ENCODE measurements around the gene ACOX3.

ACOX3 gene

DNA sequence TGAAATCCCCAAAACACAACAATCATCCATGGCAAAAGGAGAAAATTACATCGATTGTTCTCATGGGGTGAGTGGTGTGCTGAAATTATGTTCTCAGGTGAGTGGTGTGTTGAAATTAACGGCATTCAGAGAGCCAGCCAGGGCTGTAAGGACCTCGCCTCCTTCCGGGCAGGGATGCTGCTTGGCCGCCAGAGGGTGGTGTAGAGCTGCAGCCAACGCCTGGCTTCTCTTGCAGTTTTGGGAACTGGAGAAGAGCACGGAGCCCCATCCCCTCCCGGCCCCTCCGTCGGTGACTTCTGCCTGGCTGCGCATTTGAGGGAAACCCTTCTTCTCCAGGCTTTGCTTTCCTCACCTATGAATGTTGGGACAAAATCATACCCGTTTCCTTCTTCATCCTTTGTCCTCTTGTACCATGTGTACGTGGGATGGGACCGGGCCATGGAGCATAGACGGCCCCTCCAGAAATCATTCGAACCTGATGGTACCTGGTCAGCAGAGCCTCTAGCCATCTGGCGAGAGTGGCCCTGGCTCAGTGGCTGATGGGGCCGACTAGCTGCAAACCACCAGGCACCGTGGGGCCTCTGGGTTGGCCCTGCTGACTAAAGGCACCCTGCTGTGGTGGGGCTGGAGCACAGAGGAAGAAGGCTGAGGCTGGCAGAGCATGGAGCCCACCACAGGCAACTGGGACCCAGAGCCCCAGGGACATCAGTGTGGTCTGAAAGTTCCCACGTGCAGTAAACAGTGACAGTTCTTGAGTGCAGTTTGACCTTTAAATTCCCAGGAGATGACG, 28.4 kb upstream of the ACOX3 start:
- DNase-seq (ENCODE audit: insufficient read length, low spot score) = peak; percentile 84
- TF ChIP-seq POLR2AphosphoS5 (IDR thresholded peaks at IDR 0.05; ENCODE audit: low read depth, low read length) (no peak), POU2F2 (IDR thresholded peaks at IDR 0.05; ENCODE audit: low read depth, low read length) (no peak), PAX5 (IDR thresholded peaks at IDR 0.05; ENCODE audit: insufficient read depth, low read length, severe bottlenecking) (no peak), POLR2A (IDR thresholded peaks at IDR 0.05; ENCODE audit: low read depth, low read length) (no peak), TAF1 (IDR thresholded peaks at IDR 0.05; ENCODE audit: low read depth, low read length) (no peak), SPI1 (IDR thresholded peaks at IDR 0.05; ENCODE audit: low read depth, low read length) (no peak)
- peak; percentile 90 for FAIRE-seq

DNA sequence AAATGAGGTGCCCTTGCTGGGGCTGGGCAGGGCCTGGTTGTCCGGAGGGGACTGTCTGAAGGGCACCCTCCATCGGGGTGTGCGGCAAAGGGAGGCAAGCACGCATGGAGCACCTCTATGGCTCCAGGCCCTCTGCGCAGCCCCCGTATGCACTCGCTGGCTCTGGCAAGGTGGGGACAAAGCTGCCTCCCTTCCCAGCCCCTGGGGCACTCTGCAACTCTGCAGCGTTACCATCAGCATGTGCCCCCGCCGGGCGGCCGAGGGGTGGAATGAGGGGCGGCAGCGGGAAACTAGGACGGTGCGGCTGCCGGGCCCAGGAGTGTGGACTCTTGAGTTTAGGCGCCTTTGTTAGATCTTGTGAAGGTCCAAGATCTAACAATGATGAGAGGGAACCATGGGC, 26.5 kb upstream of the ACOX3 start:
- FAIRE-seq (no peak), DNase-seq (ENCODE audit: insufficient read length, low spot score) (no peak)
- TF ChIP-seq SPI1 (IDR thresholded peaks at IDR 0.05; ENCODE audit: low read depth, low read length) (no peak), POLR2A (IDR thresholded peaks at IDR 0.05; ENCODE audit: low read depth, low read length) (no peak), POU2F2 (IDR thresholded peaks at IDR 0.05; ENCODE audit: low read depth, low read length) (no peak), PAX5 (IDR thresholded peaks at IDR 0.05; ENCODE audit: insufficient read depth, low read length, severe bottlenecking) (no peak), POLR2AphosphoS5 (IDR thresholded peaks at IDR 0.05; ENCODE audit: low read depth, low read length) (no peak), TAF1 (IDR thresholded peaks at IDR 0.05; ENCODE audit: low read depth, low read length) (no peak)

DNA sequence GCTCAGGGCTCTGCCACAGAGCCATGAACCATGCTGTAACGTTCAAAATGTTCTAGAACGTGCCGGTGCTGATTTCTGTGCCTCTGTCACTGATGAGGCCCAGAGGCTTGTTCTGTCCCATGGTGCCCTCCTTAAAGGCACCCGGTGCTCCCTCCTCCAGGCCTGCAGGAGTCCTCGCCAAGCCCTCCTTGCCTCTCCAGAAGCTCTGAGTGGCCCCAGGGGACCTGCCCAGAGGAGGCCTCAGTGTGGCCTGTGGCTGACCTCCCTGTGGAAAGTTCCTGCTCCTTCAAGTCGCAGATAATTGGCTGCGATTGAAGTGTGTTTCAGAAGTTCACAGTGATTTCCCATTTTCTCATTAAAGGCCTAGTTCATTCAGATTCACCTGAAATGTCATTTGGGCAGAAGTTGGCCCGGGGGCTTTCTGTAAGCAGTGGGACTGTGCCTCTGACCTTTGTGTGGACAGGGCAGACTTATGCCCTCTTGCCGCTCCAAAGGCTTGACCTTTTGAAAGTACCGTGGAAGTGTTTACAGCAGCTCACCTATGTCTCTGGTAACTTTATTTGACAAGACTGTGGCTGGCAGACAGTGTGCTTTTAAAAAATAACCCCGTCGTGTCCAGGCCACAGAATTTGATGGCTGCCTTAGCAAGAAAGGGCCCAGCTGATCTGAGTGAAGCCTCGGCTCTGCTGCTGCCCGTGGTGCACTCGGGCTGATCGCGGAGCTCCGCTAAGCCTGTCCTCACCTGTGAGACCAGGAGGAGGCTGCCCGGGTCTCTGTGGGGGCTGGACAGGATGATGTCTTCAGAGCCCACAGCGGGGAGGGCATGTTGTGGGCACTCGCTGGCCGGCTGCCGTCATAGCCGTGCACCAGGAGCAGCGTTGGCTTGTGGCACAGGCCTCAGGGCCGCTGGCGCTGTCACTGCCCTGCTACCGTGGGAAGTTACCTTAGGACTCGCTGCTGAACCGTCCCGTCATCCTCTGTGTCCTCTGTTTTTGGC, 25.4 kb upstream of the ACOX3 start:
- no peak for TF ChIP-seq TAF1 (IDR thresholded peaks at IDR 0.05; ENCODE audit: low read depth, low read length)
- no peak for TF ChIP-seq POLR2AphosphoS5 (IDR thresholded peaks at IDR 0.05; ENCODE audit: low read depth, low read length)
- no peak for TF ChIP-seq PAX5 (IDR thresholded peaks at IDR 0.05; ENCODE audit: insufficient read depth, low read length, severe bottlenecking)
- TF ChIP-seq POU2F2 (IDR thresholded peaks at IDR 0.05; ENCODE audit: low read depth, low read length) = no peak

DNA sequence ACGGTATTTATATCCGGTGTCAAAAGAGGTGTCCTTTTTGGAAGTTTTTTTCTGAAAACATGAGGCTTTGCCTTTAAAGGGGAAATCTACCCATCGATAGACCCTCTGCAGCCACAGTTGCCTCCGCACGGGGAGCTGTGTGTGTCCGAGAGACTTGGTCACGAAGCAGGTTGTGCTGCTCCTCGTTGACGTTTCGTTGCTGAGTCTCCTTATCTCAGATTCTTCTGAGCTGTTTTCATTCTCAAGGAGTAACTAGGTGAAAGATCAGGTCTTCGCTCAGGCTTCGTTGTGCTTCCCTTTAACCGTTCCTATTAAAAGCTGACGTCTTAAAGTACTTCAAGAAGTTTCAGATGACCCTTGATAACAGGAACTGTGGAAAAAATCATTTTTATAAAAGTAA, 23.9 kb upstream of the ACOX3 start:
- DNase-seq (ENCODE audit: insufficient read length, low spot score) (no peak), FAIRE-seq (no peak)
- TF ChIP-seq TAF1 (IDR thresholded peaks at IDR 0.05; ENCODE audit: low read depth, low read length) (no peak), SPI1 (IDR thresholded peaks at IDR 0.05; ENCODE audit: low read depth, low read length) (no peak), POU2F2 (IDR thresholded peaks at IDR 0.05; ENCODE audit: low read depth, low read length) (no peak), POLR2A (IDR thresholded peaks at IDR 0.05; ENCODE audit: low read depth, low read length) (no peak), PAX5 (IDR thresholded peaks at IDR 0.05; ENCODE audit: insufficient read depth, low read length, severe bottlenecking) (no peak), POLR2AphosphoS5 (IDR thresholded peaks at IDR 0.05; ENCODE audit: low read depth, low read length) (no peak)

More for the DNA sequence above, 25.4 kb upstream of the ACOX3 start:
- FAIRE-seq (no peak), DNase-seq (ENCODE audit: insufficient read length, low spot score) (no peak)

DNA sequence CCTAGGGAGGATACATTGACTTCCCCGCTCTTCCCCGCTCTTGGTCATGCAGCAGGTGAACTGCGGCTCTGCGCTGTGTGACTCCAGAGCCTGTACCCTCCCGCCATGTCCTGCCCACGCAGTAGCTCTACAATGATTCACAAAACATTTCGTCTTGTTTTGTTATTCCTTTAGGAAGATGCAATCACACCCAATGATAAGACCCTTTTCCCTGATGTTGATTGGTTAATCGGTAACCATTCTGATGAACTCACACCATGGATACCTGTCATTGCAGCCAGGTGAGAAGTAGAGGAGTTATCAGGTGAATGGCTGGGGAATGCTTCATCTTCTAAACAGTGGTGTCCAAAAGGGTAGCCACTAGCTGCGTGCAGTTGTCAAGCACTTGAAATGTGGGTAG, 23.3 kb upstream of the ACOX3 start:
- DNase-seq (ENCODE audit: insufficient read length, low spot score) (no peak), FAIRE-seq (no peak)
- no peak for TF ChIP-seq POU2F2 (IDR thresholded peaks at IDR 0.05; ENCODE audit: low read depth, low read length)
- no peak for TF ChIP-seq POLR2A (IDR thresholded peaks at IDR 0.05; ENCODE audit: low read depth, low read length)
- TF ChIP-seq SPI1 (IDR thresholded peaks at IDR 0.05; ENCODE audit: low read depth, low read length) = no peak
- TF ChIP-seq POLR2AphosphoS5 (IDR thresholded peaks at IDR 0.05; ENCODE audit: low read depth, low read length) = no peak
- TF ChIP-seq PAX5 (IDR thresholded peaks at IDR 0.05; ENCODE audit: insufficient read depth, low read length, severe bottlenecking) = no peak
- TF ChIP-seq TAF1 (IDR thresholded peaks at IDR 0.05; ENCODE audit: low read depth, low read length) = no peak

DNA sequence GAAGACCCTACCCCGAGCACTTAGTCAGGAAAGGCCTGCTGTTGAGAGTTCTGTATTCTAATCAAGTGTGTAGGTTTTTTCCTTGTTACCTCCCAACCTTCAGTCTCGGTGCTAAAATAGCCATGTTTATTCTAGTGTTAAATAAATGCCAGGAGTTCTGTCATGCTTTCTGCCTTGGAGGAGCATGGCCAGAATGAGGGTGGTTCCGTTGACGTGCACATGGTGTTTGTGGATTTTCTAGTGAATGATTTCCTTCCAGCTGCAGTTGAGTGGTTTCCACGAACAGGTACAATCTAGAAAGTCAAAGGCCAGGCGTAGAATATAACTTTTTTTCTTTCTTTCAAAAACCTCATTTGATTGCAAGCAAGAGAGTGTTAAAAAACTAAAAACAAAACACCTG, 21.1 kb upstream of the ACOX3 start:
- FAIRE-seq (no peak), DNase-seq (ENCODE audit: insufficient read length, low spot score) (no peak)
- TF ChIP-seq PAX5 (IDR thresholded peaks at IDR 0.05; ENCODE audit: insufficient read depth, low read length, severe bottlenecking) (no peak), POU2F2 (IDR thresholded peaks at IDR 0.05; ENCODE audit: low read depth, low read length) (no peak), POLR2AphosphoS5 (IDR thresholded peaks at IDR 0.05; ENCODE audit: low read depth, low read length) (no peak), TAF1 (IDR thresholded peaks at IDR 0.05; ENCODE audit: low read depth, low read length) (no peak), SPI1 (IDR thresholded peaks at IDR 0.05; ENCODE audit: low read depth, low read length) (no peak), POLR2A (IDR thresholded peaks at IDR 0.05; ENCODE audit: low read depth, low read length) (no peak)

DNA sequence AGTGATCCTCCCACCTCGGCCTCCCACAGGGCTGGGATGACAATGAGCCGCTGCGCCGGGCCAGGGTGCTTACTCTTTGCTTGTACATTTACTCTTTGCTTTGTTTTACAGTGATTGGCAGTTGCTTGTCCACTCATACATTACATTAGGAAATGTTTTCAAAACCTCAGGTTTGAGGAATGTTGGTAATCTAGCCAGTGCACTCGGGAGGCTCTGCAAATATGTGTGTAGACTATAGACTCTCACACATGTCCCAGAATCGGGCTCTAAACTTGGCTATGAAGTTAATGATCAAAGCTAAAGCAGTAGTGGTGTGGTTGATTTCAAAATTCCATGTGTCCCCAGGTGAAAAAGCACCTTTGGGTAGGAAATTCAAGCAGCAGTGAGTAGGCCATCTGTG, 20.6 kb upstream of the ACOX3 start:
- DNase-seq (ENCODE audit: insufficient read length, low spot score) (no peak), FAIRE-seq (no peak)
- TF ChIP-seq POLR2AphosphoS5 (IDR thresholded peaks at IDR 0.05; ENCODE audit: low read depth, low read length) = no peak
- TF ChIP-seq SPI1 (IDR thresholded peaks at IDR 0.05; ENCODE audit: low read depth, low read length) = no peak
- no peak for TF ChIP-seq PAX5 (IDR thresholded peaks at IDR 0.05; ENCODE audit: insufficient read depth, low read length, severe bottlenecking)
- TF ChIP-seq POLR2A (IDR thresholded peaks at IDR 0.05; ENCODE audit: low read depth, low read length) = no peak
- TF ChIP-seq TAF1 (IDR thresholded peaks at IDR 0.05; ENCODE audit: low read depth, low read length) = no peak
- no peak for TF ChIP-seq POU2F2 (IDR thresholded peaks at IDR 0.05; ENCODE audit: low read depth, low read length)

DNA sequence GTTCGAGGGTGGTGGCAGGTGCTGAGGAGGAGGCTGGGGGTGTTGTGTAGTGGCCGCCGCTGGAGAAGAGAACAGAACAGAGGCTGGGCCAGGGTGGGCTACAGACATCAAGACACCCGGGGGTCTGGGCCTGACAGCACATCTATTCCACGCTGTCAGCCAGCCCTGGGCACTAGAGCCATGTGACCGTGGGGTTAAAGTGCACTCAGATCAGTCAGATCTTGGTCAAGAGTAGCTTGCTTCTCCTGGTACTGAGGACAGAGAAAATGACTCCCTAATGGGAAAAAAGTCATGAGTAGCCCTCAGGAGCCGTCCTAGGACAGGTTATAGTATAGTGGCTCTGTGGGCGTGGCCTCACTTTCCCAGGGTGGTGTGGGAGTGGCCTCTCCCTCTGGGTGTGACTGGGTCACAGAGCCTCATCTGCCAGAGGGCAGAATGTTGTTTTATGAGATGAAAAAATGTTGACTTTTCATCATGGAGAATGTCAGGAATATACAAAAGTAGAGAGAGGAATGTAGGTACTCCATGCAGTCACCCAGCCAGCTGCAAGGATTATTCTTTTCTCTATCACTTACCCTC, 19.4 kb upstream of the ACOX3 start:
- FAIRE-seq = no peak
- TF ChIP-seq SPI1 (IDR thresholded peaks at IDR 0.05; ENCODE audit: low read depth, low read length) (no peak), POLR2A (IDR thresholded peaks at IDR 0.05; ENCODE audit: low read depth, low read length) (no peak), PAX5 (IDR thresholded peaks at IDR 0.05; ENCODE audit: insufficient read depth, low read length, severe bottlenecking) (no peak), TAF1 (IDR thresholded peaks at IDR 0.05; ENCODE audit: low read depth, low read length) (no peak), POLR2AphosphoS5 (IDR thresholded peaks at IDR 0.05; ENCODE audit: low read depth, low read length) (no peak)
- no peak for DNase-seq (ENCODE audit: insufficient read length, low spot score)

Data from GM12891 (cell line).